Stimulated activated CD8-positive, alpha-beta memory T cell treated with anti-CD3 and anti-CD28 coated beads, Interleukin-4, amount 100 ng/mL, for 1 hour (primary cell): ENCODE results near the gene PXN.
"Not testable (repeated sequence)": the region's sequence is repeated elsewhere in the genome, so short reads cannot be mapped to it uniquely, and the experiment has no call there.

Source experiments
- DNase-seq, 2 donors: peaks; one replicate each; pipeline ENCODE4 v3.0.0-alpha.2; 2020; ENCODE audit warnings: low read depth in 2 of 2, low spot score in 1 of 2

PXN gene

GRCh38 chr12:120262852-120263747, 2.4 kb downstream of the PXN start:
- DNase-seq = no peak

- DNase-seq = no peak
Observed at GRCh38 chr12:120261951-120262851, 3.3 kb downstream of the PXN start.

GRCh38 chr12:120260607-120261006, 4.9 kb downstream of the PXN start:
- DNase-seq = no peak

GRCh38 chr12:120259418-120260202, 5.9 kb downstream of the PXN start:
- DNase-seq = no peak

GRCh38 chr12:120258323-120258896, 7.1 kb downstream of the PXN start:
- DNase-seq = no peak

GRCh38 chr12:120257041-120257821, 8.3 kb downstream of the PXN start:
- DNase-seq = no peak

- DNase-seq = no peak
Observed at GRCh38 chr12:120254809-120255208, 10.7 kb downstream of the PXN start.

- not testable (repeated sequence) for DNase-seq
Observed at GRCh38 chr12:120253313-120253712, 12.2 kb downstream of the PXN start.

- peak; percentile 41 to 64 for DNase-seq
Observed at GRCh38 chr12:120252071-120252906, 13.2 kb downstream of the PXN start.

GRCh38 chr12:120251364-120252070, 14.0 kb downstream of the PXN start:
- not testable (repeated sequence) for DNase-seq

GRCh38 chr12:120249875-120250795, 15.4 kb downstream of the PXN start:
- no peak for DNase-seq

- DNase-seq = no peak
Observed at GRCh38 chr12:120249266-120249874, 16.2 kb downstream of the PXN start.

GRCh38 chr12:120247621-120248030, 17.9 kb downstream of the PXN start:
- DNase-seq = no peak

- DNase-seq = no peak
Observed at GRCh38 chr12:120247183-120247582, 18.3 kb downstream of the PXN start.

GRCh38 chr12:120246705-120247104, 18.8 kb downstream of the PXN start:
- DNase-seq = not testable (repeated sequence)

- no peak for DNase-seq
Observed at GRCh38 chr12:120242971-120243699, 22.4 kb downstream of the PXN start.
